ENCODE results near the gene CDK5RAP2.
"Not testable (repeated sequence)": the region's sequence is repeated elsewhere in the genome, so short reads cannot be mapped to it uniquely, and the experiment has no call there.

The CDK5RAP2 gene

GRCh38 chr9:120510816-120511215, 69.2 kb downstream of the CDK5RAP2 start:
- no peak for DNase-seq

- peak; percentile 67 for DNase-seq
Measured at GRCh38 chr9:120507936-120508510, 71.9 kb downstream of the CDK5RAP2 start.

DNA sequence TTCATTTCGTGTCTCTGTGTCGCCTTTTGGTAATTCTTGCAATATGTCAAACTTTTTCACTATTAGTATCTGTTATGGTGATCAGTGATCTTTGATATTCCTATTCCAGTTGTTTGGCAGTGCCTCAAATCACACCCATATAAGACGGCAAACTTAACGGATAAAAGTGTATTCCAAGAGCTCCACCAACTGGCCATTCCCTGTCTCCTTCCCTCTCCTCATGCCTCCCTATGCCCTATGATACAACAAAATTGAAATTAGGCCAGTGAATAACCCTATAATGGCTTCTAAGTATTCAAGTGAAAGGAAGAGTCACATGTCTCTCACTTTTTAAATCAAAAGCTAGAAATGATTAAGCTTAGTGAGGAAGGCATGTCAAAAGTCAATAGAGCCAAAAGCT, 74.8 kb downstream of the CDK5RAP2 start:
- no peak for DNase-seq

DNA sequence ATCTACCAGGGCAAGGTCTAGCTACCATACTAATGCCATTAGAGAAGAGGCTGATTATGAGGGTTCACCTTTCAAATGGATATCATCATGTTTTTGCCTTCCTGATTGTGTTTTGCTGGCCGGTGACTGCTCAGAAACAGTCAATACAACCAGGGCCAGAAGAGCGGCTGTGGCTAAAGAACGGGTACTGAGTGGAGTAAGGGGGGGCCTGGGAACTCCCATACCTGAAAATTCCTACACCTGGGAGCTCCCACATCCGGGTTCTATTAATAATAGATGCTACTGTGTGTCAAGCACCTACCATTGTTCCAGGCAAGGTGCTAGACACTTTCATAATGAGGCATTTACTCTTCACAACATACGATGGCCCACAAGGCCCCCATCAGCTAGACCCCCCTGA, 79.2 kb downstream of the CDK5RAP2 start:
- DNase-seq = no peak

GRCh38 chr9:120497865-120498264, 82.1 kb downstream of the CDK5RAP2 start:
- DNase-seq = peak; percentile 75

GRCh38 chr9:120496438-120496837, 83.5 kb downstream of the CDK5RAP2 start:
- DNase-seq = not testable (repeated sequence)

- no peak for DNase-seq
Measured at GRCh38 chr9:120490888-120491595, 88.9 kb downstream of the CDK5RAP2 start.

DNA sequence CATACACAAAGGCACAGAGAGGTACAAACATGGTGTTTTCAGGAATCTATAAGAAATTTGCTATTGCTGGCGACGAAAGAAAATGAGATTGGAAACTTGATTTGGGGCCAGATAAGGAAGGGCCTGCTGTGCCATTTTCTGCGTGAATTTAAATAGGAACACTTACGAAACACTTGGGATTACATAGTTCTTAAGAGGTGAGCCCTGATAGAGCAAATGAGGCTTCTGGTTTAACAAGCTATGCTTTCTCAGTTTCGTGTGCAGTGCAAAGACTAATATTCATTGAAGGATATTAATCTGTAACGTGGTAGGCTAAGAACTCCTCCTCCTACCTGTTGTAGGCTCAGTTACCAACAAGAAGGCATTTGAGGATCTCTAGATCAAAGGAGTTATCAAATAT, 93.1 kb downstream of the CDK5RAP2 start:
- no peak for DNase-seq

DNA sequence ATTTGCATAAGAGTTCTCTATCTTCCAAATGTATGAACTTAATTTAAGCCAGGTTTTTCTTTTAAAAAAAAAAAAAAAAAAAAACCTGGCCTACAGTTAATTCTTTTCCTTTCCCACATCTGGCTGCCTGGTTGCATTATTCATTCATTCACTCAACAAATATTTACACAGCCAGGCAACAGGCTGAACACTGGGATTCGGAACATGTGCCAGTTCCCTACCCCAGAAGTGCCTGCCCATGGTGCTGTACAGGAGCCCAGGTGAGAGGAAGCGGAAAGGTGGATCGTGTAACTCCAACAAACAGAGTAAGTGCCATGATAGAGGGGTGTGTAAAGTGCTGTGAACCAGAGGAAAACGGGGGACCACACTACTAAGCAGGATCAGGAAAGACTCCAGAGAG, 93.6 kb downstream of the CDK5RAP2 start:
- no peak for DNase-seq

DNA sequence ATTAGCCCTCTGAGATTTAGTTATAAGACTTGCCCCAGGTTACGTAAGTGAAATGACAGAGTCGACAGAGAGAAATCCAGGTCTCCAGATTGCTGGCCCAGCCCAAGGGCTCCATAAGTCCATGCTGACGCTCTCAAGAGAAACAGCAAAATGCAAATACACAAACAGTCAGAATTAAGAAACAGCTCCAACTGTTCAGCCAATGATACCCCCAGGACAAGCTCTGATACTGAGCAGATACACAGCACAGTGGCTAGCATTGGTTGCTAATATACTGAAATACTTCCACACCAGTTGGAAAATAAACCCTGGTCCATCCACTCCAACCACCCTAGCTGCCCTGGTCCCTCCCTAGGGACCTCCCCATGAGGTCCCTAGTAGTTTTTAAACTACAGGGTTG, 94.2 kb downstream of the CDK5RAP2 start:
- DNase-seq = no peak

GRCh38 chr9:120484162-120484561, 95.8 kb downstream of the CDK5RAP2 start:
- DNase-seq = no peak

GRCh38 chr9:120482424-120483186, 97.4 kb downstream of the CDK5RAP2 start:
- DNase-seq = no peak

GRCh38 chr9:120481846-120482245, 98.1 kb downstream of the CDK5RAP2 start:
- DNase-seq = no peak

DNA sequence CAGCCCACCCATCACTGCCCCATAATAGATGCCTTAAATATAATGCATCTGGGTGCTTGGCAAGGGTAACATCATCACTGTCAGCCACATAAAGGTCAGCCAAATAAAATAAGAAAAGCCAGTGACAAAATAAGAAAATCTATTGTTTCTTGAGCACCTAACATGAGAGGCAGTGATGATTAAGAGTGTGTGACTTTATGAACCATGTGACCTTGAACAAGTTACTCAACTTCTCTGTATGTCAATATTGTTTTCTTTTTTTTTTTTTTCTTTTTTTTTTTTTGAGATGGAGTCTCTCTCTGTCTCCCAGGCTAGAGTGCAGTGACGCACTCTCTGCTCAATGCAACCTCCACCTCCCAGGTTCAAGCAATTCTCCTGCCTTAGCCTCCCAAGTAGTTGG, 98.7 kb downstream of the CDK5RAP2 start:
- DNase-seq = no peak

GRCh38 chr9:120480707-120481106, 99.3 kb downstream of the CDK5RAP2 start:
- DNase-seq = peak; percentile 25

- DNase-seq = no peak
Measured at GRCh38 chr9:120478208-120478607, 101.8 kb downstream of the CDK5RAP2 start.

GRCh38 chr9:120477534-120478001, 102.4 kb downstream of the CDK5RAP2 start:
- DNase-seq = peak; percentile 56

GRCh38 chr9:120475341-120475740, 104.6 kb downstream of the CDK5RAP2 start:
- DNase-seq = no peak

GRCh38 chr9:120474591-120475243, 105.2 kb downstream of the CDK5RAP2 start:
- no peak for DNase-seq

- no peak for DNase-seq
Measured at GRCh38 chr9:120473608-120474007, 106.4 kb downstream of the CDK5RAP2 start.

DNA sequence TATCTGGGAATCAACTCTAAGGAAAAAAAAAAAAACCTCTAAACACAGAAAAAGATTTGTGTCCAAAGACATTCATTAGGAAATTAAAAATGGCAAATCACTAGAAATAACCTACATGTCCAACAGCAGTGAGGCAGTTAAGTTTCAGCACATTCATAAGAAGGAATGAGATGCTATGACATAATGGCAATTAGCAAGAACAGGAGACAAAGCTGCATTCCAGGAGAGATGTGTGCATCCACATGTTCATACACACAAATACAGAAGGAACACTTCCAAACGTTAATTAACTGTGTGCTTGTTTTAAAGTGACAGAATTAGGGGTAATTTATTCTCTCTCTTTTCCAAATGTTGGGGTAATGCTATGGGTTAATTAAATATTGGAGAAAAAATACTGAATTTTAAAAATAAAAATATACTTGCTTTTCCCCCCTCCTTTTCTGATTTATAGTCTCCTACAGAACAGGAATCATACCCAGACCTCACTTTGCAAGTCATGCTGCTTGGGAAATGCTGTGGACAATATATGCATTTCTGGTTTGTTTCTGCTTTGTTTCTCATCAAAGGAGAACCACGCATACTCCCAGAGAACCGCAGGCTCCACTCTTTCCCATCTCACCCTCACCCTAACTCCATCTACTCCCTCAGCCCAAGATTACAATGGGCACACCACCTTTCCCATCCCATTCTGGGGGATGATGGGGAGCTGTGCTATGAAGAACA, 114.1 kb downstream of the CDK5RAP2 start:
- DNase-seq = no peak

DNA sequence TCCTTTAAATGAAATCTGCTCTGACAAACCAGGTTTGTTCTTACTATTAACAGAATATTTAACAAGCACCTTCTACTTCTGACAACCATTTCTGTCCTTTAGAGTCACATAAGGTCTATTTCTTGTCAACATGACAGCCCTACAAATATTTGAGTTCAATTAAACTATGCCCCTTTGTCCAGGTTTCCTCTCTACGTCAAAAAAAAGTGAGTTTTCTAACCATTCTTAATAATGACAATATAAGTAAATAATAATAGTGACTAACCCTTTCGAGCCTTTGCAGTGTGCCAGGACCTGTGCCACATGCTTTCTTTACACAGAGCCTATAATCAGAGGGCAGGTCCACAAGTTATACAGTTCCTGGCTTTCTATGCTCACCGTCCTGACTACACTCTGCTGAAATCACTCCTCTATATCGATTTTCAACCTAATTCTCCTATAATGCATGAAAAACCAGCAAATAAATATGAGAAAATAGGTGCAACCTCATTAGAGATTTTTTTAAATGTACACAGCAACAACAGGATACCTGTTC, 115.0 kb downstream of the CDK5RAP2 start:
- no peak for DNase-seq
